Dermis microvascular lymphatic vessel endothelial cell (primary cell): ENCODE measurements around the gene PSKH1. TPM values are rescaled to one million over a fixed set of nuclear protein-coding genes. Genes with fewer than 3 reads are reported as not detected.

Source experiments
- DNase-seq, 2 donors: peaks; one replicate each; pipeline versions ENCODE4 v3.0.0 to v3.0.0-alpha.2; 2010; ENCODE audit warnings: low read depth in 2 of 2
- total RNA-seq: library from RNA; depleted of rRNA; stranded (reverse); fragments of >200 nt; gene quantifications from 2 replicates; pipeline ENCODE4 v1.2.1, GENCODE V29; 2014

The PSKH1 gene
- total RNA-seq, 1 donor from 2014 or later: 8.7 TPM

DNA sequence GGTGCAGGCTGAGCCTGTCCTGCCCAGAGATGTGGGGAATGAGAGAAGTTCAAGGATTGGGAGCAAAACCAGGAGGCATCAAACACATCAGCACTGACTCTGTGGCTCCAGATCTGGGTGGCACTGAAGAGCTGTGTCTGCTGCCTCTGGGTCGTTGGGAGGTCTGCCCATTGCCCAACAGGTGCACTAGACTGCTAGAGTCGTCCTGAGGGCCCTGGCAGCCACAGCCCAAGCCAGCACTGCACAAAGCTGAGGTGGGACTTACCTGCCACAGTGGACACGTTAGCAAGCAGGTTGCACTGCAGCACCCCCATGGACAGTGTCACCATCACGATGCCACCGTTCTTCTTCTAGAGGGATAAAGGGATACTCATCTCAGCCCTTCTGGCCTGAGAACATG, 84.0 kb downstream of the PSKH1 start:
- DNase-seq: no peak

GRCh38 chr16:67977469-67978227, 84.6 kb downstream of the PSKH1 start:
- DNase-seq: no peak

Other genes with a start within 250 kb of the PSKH1 start
- 0.26 and 0.63 TPM in 2 replicates for gene CARMIL2, start 248.1 kb upstream of the PSKH1 start, total RNA-seq
- 10.5 and 11.4 TPM in 2 replicates for gene ACD, start 233.0 kb upstream of the PSKH1 start, total RNA-seq
- gene PARD6A, start 232.3 kb upstream of the PSKH1 start, total RNA-seq: 2.0 and 2.3 TPM in 2 replicates
- gene ENKD1, start 226.5 kb upstream of the PSKH1 start, total RNA-seq: 11.4 and 12.9 TPM in 2 replicates
- gene C16orf86, start 226.4 kb upstream of the PSKH1 start, total RNA-seq: 3.2 and 3.3 TPM in 2 replicates
- gene GFOD2, start 173.9 kb upstream of the PSKH1 start, total RNA-seq: 49.2 and 78.0 TPM in 2 replicates
- 5.0 and 11.4 TPM in 2 replicates for gene RANBP10, start 86.7 kb upstream of the PSKH1 start, total RNA-seq
- 0.26 and 0.51 TPM in 2 replicates for gene TSNAXIP1, start 86.4 kb upstream of the PSKH1 start, total RNA-seq
- gene THAP11, start 50.9 kb upstream of the PSKH1 start, total RNA-seq: 30.2 and 40.0 TPM in 2 replicates
- 214 and 283 TPM in 2 replicates for gene NUTF2, start 46.3 kb upstream of the PSKH1 start, total RNA-seq
- gene CENPT, start 45.6 kb upstream of the PSKH1 start, total RNA-seq: 14.5 and 20.0 TPM in 2 replicates
- 52.2 and 64.1 TPM in 2 replicates for gene EDC4, start 20.2 kb upstream of the PSKH1 start, total RNA-seq
- 0.13 TPM in 2 replicates for gene NRN1L, start 8.4 kb upstream of the PSKH1 start, total RNA-seq
- 0.25 and 0.26 TPM in 2 replicates for gene CTRL, start 38.6 kb downstream of the PSKH1 start, total RNA-seq
- gene PSMB10, start 43.6 kb downstream of the PSKH1 start, total RNA-seq: 76.5 and 89.4 TPM in 2 replicates
- 1.8 and 5.7 TPM in 2 replicates for gene LCAT, start 50.9 kb downstream of the PSKH1 start, total RNA-seq
- 46.7 and 97.0 TPM in 2 replicates for gene SLC12A4, start 75.4 kb downstream of the PSKH1 start, total RNA-seq
- gene DPEP3, start 87.2 kb downstream of the PSKH1 start, total RNA-seq: 0.13 TPM in 1 of 2 replicates, not detected in the other
- 4.1 and 25.5 TPM in 2 replicates for gene DPEP2, start 106.2 kb downstream of the PSKH1 start, total RNA-seq
- not detected in 2 replicates for gene DPEP2NB, start 122.7 kb downstream of the PSKH1 start, total RNA-seq
- gene DDX28, start 130.0 kb downstream of the PSKH1 start, total RNA-seq: 14.5 and 27.6 TPM in 2 replicates
- gene DUS2, start 130.0 kb downstream of the PSKH1 start, total RNA-seq: 19.4 and 22.5 TPM in 2 replicates
- 15.7 and 24.9 TPM in 2 replicates for gene NFATC3, start 192.1 kb downstream of the PSKH1 start, total RNA-seq